ENCODE measurements around the gene CXCR5. TPM values are rescaled to one million over a fixed set of nuclear protein-coding genes. Genes with fewer than 3 reads are reported as not detected.

Gene CXCR5
- total RNA-seq, 2 experiments from 2014 or later, result 0.60 to 0.92 TPM

- no peaks in the 10 kb centered on the region for H3K9me3 Mint-ChIP-seq
- intact Hi-C loops (cut with micrococcal nuclease), result no loop called here
- no peaks in the 10 kb centered on the region for H3K27me3 Mint-ChIP-seq
- peaks cover 78% of the 10 kb centered on the region for H3K4me1 Mint-ChIP-seq (ENCODE audit: low read depth)
- ChIA-PET CTCF (interaction anchor here (0.9 to 3.6 kb wide), 5 partner anchors 17 to 125 kb away, joined by 4 to 17 read pairs (median 5); partner anchors contain the start of gene DDX6), POLR2A (interaction anchor here (1.0 to 2.9 kb wide), 7 partner anchors 13 to 121 kb away, joined by 3 to 24 read pairs (median 5); partner anchors contain the start of genes DDX6 and UPK2)
- H3K27ac Mint-ChIP-seq, result peak overlapping the region; percentile 99
- H3K36me3 Mint-ChIP-seq (ENCODE audit: low read depth), result peaks cover 14% of the 10 kb centered on the region
- no peak for TF ChIP-seq CTCF (IDR thresholded peaks at IDR 0.05)
- ATAC-seq, result no peak
- H3K4me3 Mint-ChIP-seq, result peak overlapping the region; percentile 81
- DNase-seq, result peak; percentile 46
Observed at GRCh38 chr11:118911113-118911879, 27.6 kb downstream of the CXCR5 start.

DNA sequence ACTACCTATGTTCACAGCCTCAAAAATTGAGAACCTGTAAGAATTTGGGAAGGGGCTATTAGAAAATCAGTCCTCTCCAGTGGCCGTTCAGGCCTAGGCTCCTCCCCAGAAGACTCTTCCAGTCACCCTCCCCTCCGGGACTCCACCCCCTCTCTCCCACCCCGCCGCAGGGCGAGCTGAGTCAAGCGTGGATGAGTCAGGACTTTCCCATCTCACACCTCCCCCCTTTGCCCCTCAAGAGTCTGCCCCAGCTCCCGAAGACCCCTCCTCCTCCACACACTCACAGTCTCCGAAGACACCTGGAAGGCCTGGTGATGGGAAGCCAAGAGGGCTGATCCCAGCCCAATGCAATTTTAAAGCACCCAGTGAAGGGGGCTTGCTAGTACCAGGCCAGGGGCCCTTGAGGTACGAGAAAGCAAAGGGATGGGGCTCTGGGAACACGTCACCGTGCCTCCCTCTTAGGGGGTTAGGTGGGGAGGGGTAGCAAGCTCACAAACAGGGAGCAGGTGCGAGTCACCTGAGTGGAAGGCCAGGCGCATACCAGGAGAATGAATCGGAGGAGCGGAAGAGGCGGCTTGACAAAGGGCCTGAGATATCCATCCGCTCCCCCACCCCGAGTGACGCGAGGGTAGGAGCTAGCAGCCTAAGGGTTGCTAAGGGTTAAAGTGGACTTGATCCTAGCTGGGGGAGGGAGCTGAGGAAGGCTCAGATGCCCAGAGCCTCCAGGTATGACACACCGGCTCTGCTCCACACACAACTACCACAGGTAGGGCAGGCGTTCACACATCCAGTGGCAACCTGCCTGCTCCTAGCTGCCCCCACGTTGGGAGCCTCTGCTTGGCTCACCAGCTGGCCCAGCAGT is 28.4 kb downstream of the CXCR5 start:
- TF ChIP-seq CTCF (IDR thresholded peaks at IDR 0.05), result no peak
- H3K4me1 Mint-ChIP-seq (ENCODE audit: low read depth), result peaks cover 78% of the 10 kb centered on the region
- H3K36me3 Mint-ChIP-seq (ENCODE audit: low read depth), result peaks cover 8% of the 10 kb centered on the region

DNA sequence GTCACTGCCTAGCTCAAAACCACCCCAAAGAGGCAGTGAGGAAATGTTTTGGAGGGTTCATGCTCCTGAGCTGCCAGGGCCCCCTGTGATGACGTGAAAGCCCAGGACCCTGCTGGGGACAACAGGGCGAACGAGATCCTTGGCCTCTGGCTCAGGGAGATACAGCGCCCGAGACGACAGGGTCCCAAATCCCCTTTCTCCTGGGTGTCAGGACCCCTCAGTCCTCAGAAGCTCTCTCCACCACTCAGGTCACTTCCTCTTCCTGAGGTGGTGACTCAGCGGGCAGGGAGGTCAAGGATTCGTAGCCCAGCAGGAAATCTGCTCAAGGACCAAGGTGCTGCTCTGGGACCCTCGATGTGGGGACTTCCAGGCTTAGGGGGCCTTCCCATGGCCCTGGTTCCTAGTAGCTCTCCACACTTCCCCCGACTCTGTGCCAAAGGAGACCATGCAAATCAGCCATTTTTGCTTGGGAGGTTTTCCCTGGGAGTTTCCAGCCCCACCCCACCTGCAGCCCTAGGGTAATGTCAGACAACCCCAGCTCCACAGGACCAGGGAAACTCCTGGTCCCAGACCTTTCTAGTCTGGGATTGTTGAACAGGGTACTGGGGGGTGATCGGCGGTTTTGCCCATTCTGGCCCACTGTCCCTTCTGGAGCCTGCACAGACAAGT is 29.2 kb downstream of the CXCR5 start:
- no peaks in the 10 kb centered on the region for H3K27me3 Mint-ChIP-seq
- no peak for ATAC-seq
- H3K9me3 Mint-ChIP-seq, result no peaks in the 10 kb centered on the region
- peaks cover 7% of the 10 kb centered on the region for H3K36me3 Mint-ChIP-seq (ENCODE audit: low read depth)
- H3K4me1 Mint-ChIP-seq (ENCODE audit: low read depth), result peaks cover 77% of the 10 kb centered on the region
- intact Hi-C loops (cut with micrococcal nuclease), result loop anchor here (2.0 kb wide), 1 partner anchor 18 kb away; no protein-coding TSS in a partner anchor
- DNase-seq, result peak; percentile 79
- CTCF ChIA-PET, result interaction anchor here (0.6 to 3.6 kb wide), 11 partner anchors 24 to 254 kb away, joined by 3 to 17 read pairs (median 3); partner anchors contain the start of genes DDX6 and VPS11
- peak overlapping the region; percentile 81 for H3K4me3 Mint-ChIP-seq
- POLR2A ChIA-PET, result interaction anchor here (0.5 to 2.5 kb wide), 10 partner anchors 18 to 179 kb away, joined by 3 to 23 read pairs (median 4); partner anchors contain the start of genes CENATAC and DDX6
- H3K27ac Mint-ChIP-seq, result peak overlapping the region; percentile 99
- TF ChIP-seq CTCF (IDR thresholded peaks at IDR 0.05), result no peak

More for the DNA sequence above, 28.4 kb downstream of the CXCR5 start:
- POLR2A ChIA-PET, result interaction anchor here (0.5 to 2.9 kb wide), 9 partner anchors 17 to 180 kb away, joined by 3 to 24 read pairs (median 4); partner anchors contain the start of gene DDX6
- Mint-ChIP-seq H3K27me3 (no peaks in the 10 kb centered on the region), H3K27ac (peak overlapping the region; percentile 99), H3K4me3 (peak overlapping the region; percentile 81), H3K9me3 (no peaks in the 10 kb centered on the region)
- peak; percentile 55 for ATAC-seq
- CTCF ChIA-PET, result interaction anchor here (0.6 to 3.6 kb wide), 9 partner anchors 28 to 222 kb away, joined by 3 to 17 read pairs (median 3); partner anchors contain the start of genes DDX6 and VPS11
- DNase-seq, result peak; percentile 89
- intact Hi-C loops (cut with micrococcal nuclease), result loop anchor here (2.0 kb wide), 1 partner anchor 19 kb away; no protein-coding TSS in a partner anchor

GRCh38 chr11:118913411-118914125 is 29.9 kb downstream of the CXCR5 start:
- intact Hi-C loops (cut with micrococcal nuclease), result loop anchor here (2.0 kb wide), 1 partner anchor 17 kb away; no protein-coding TSS in a partner anchor
- Mint-ChIP-seq H3K4me3 (peak overlapping the region; percentile 81), H3K27ac (peak overlapping the region; percentile 99), H3K4me1 (ENCODE audit: low read depth) (peaks cover 74% of the 10 kb centered on the region), H3K9me3 (no peaks in the 10 kb centered on the region), H3K27me3 (no peaks in the 10 kb centered on the region), H3K36me3 (ENCODE audit: low read depth) (peaks cover 10% of the 10 kb centered on the region)
- ChIA-PET POLR2A (interaction anchor here (0.6 to 3.8 kb wide), 10 partner anchors 18 to 136 kb away, joined by 3 to 23 read pairs (median 4); partner anchors contain the start of genes CENATAC, DDX6, RPS25 and TRAPPC4), CTCF (interaction anchor here (1.3 to 3.6 kb wide), 5 partner anchors 24 to 254 kb away, joined by 3 to 17 read pairs (median 7); partner anchors contain the start of gene DDX6)
- DNase-seq (peak; percentile 71), ATAC-seq (no peak)
- TF ChIP-seq CTCF (IDR thresholded peaks at IDR 0.05), result no peak
